ENCODE results near the gene STPG1. TPM values are rescaled to one million over a fixed set of nuclear protein-coding genes. Genes with fewer than 3 reads are reported as not detected.

STPG1 gene
- total RNA-seq, 1 experiment from 2014 or later = 9.1 TPM

- peaks cover 47% of the 10 kb centered on the region for H3K4me1 Mint-ChIP-seq (ENCODE audit: low read depth, unreplicated experiment)
- intact Hi-C loops (cut with micrococcal nuclease; ENCODE audit: unreplicated experiment) = no loop called here
- no peak overlapping the region for H3K4me3 Mint-ChIP-seq (ENCODE audit: low read depth, unreplicated experiment)
- no peak overlapping the region for H3K27ac Mint-ChIP-seq (ENCODE audit: unreplicated experiment)
- no peak for DNase-seq
- H3K9me3 Mint-ChIP-seq (ENCODE audit: low read depth, unreplicated experiment) = no peaks in the 10 kb centered on the region
- TF ChIP-seq, protein P1, sequence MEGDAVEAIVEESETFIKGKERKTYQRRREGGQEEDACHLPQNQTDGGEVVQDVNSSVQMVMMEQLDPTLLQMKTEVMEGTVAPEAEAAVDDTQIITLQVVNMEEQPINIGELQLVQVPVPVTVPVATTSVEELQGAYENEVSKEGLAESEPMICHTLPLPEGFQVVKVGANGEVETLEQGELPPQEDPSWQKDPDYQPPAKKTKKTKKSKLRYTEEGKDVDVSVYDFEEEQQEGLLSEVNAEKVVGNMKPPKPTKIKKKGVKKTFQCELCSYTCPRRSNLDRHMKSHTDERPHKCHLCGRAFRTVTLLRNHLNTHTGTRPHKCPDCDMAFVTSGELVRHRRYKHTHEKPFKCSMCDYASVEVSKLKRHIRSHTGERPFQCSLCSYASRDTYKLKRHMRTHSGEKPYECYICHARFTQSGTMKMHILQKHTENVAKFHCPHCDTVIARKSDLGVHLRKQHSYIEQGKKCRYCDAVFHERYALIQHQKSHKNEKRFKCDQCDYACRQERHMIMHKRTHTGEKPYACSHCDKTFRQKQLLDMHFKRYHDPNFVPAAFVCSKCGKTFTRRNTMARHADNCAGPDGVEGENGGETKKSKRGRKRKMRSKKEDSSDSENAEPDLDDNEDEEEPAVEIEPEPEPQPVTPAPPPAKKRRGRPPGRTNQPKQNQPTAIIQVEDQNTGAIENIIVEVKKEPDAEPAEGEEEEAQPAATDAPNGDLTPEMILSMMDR (IDR thresholded peaks at IDR 0.05; ENCODE audit: unreplicated experiment) = no peak
- peaks cover 26% of the 10 kb centered on the region for H3K36me3 Mint-ChIP-seq (ENCODE audit: insufficient read depth, unreplicated experiment)
- CTCF ChIA-PET = no interaction called here
- H3K27me3 Mint-ChIP-seq (ENCODE audit: unreplicated experiment) = no peaks in the 10 kb centered on the region
- BruUV-seq (replicated peaks) = no TSS peak
Observed at GRCh38 chr1:24386931-24387330, 26.7 kb downstream of the STPG1 start.

GRCh38 chr1:24386241-24386640, 27.3 kb downstream of the STPG1 start:
- TF ChIP-seq, protein P1 (IDR thresholded peaks at IDR 0.05; ENCODE audit: unreplicated experiment) = no peak
- Mint-ChIP-seq H3K27me3 (ENCODE audit: unreplicated experiment) (no peaks in the 10 kb centered on the region), H3K4me1 (ENCODE audit: low read depth, unreplicated experiment) (peaks cover 40% of the 10 kb centered on the region), H3K9me3 (ENCODE audit: low read depth, unreplicated experiment) (no peaks in the 10 kb centered on the region), H3K4me3 (ENCODE audit: low read depth, unreplicated experiment) (no peak overlapping the region), H3K36me3 (ENCODE audit: insufficient read depth, unreplicated experiment) (peaks cover 22% of the 10 kb centered on the region), H3K27ac (ENCODE audit: unreplicated experiment) (no peak overlapping the region)
- no peak for DNase-seq
- intact Hi-C loops (cut with micrococcal nuclease; ENCODE audit: unreplicated experiment) = no loop called here
- CTCF ChIA-PET = interaction anchor here (0.8 kb wide), 1 partner anchor 187 kb away, joined by 3 read pairs; no protein-coding TSS in a partner anchor
- no TSS peak for BruUV-seq (replicated peaks)

GRCh38 chr1:24385160-24385940, 28.2 kb downstream of the STPG1 start:
- H3K9me3 Mint-ChIP-seq (ENCODE audit: low read depth, unreplicated experiment) = no peaks in the 10 kb centered on the region
- CTCF ChIA-PET = interaction anchor here (0.6 to 1.4 kb wide), 3 partner anchors 72 to 186 kb away, joined by 3 to 6 read pairs (median 3); no protein-coding TSS in a partner anchor
- no TSS peak for BruUV-seq (replicated peaks)
- H3K36me3 Mint-ChIP-seq (ENCODE audit: insufficient read depth, unreplicated experiment) = peaks cover 19% of the 10 kb centered on the region
- TF ChIP-seq, protein P1 (IDR thresholded peaks at IDR 0.05; ENCODE audit: unreplicated experiment) = no peak
- no peak overlapping the region for H3K27ac Mint-ChIP-seq (ENCODE audit: unreplicated experiment)
- H3K4me3 Mint-ChIP-seq (ENCODE audit: low read depth, unreplicated experiment) = no peak overlapping the region
- intact Hi-C loops (cut with micrococcal nuclease; ENCODE audit: unreplicated experiment) = no loop called here
- peaks cover 37% of the 10 kb centered on the region for H3K4me1 Mint-ChIP-seq (ENCODE audit: low read depth, unreplicated experiment)
- DNase-seq = no peak
- H3K27me3 Mint-ChIP-seq (ENCODE audit: unreplicated experiment) = no peaks in the 10 kb centered on the region

DNA sequence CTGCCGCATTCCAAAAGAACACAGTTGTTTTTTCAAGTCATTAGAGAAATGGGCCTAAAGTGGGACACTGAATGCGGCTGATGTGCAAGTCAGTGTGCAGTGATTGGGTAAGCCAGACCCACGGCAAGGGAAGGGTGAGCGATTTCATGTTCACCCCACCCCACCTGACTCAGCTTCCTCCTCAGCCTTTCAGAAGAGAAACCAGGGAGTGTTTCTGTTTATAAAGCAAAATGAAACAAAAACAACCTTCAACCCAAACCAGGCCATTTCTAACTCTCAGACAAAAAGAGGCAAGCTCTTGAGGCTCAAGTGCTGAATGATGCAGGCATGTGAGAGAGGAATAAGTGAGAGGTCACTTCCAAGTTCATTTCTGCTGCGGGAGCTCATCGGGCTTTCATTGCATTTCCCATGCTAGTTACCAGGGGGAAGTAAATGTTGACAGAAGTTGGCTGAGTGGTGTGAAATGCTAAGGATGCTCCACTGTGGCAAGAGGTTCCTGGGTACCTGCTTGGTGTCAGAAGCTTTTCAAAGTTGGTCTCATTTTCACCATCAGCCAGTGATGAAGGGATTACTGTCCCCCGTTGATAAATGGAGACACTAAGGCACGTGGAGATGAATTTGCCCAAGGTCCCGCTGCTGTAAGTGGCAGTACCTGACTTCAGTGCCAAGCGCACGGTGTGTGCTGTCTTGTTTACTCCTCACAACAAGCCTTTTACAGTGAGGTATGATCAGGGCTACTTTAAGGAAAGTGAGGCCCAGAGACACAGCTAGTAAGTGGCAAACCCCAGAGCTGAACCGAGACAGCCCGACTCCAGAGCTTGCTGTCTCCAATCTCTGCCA, 29.1 kb downstream of the STPG1 start:
- Mint-ChIP-seq H3K27me3 (ENCODE audit: unreplicated experiment) (no peaks in the 10 kb centered on the region), H3K4me3 (ENCODE audit: low read depth, unreplicated experiment) (no peak overlapping the region), H3K27ac (ENCODE audit: unreplicated experiment) (no peak overlapping the region), H3K36me3 (ENCODE audit: insufficient read depth, unreplicated experiment) (peaks cover 14% of the 10 kb centered on the region), H3K9me3 (ENCODE audit: low read depth, unreplicated experiment) (no peaks in the 10 kb centered on the region), H3K4me1 (ENCODE audit: low read depth, unreplicated experiment) (peaks cover 28% of the 10 kb centered on the region)
- TF ChIP-seq, protein P1 (IDR thresholded peaks at IDR 0.05; ENCODE audit: unreplicated experiment) = no peak
- DNase-seq = no peak
- CTCF ChIA-PET = interaction anchor here (0.6 to 1.4 kb wide), 2 partner anchors 71 to 182 kb away, joined by 3 to 6 read pairs; no protein-coding TSS in a partner anchor
- BruUV-seq (replicated peaks) = no TSS peak
- intact Hi-C loops (cut with micrococcal nuclease; ENCODE audit: unreplicated experiment) = no loop called here

Data from Calu3 (cell line).